Transverse colon (tissue), 4 donors: ENCODE results near the gene THEM4. TPM values are rescaled to one million over a fixed set of nuclear protein-coding genes. Genes with fewer than 3 reads are reported as not detected.

Source experiments
- DNase-seq: peaks from one replicate; pipeline ENCODE4 v3.0.0-alpha.2; 2019
- H3K27ac ChIP-seq, 4 donors: fragments of 200-600 bp; sonication (generic); 2 replicates each; pipeline ENCODE4 v1.5.1; 2016 to 2018; ENCODE audit warnings: inconsistent platforms in 4 of 4
- H3K27me3 ChIP-seq: fragments of 200-600 bp; sonication (generic); 2 replicates; pipeline ENCODE4 v1.5.1; 2017; ENCODE audit warnings: inconsistent platforms
- H3K36me3 ChIP-seq, 4 donors: fragments of 200-600 bp; sonication (generic); 2 replicates each; pipeline ENCODE4 v1.5.1; 2017 to 2019; ENCODE audit warnings: inconsistent platforms in 4 of 4
- H3K4me1 ChIP-seq, 4 donors: fragments of 200-600 bp; sonication (generic); 2 replicates each; pipeline ENCODE4 v1.5.1; 2017 to 2020; ENCODE audit warnings: inconsistent platforms in 4 of 4
- H3K4me3 ChIP-seq, 4 donors: fragments of 200-600 bp; sonication (generic); 1 replicate in 1 of 4; 2 replicates in 3 of 4; pipeline versions ENCODE4 v1.5.1 to v1.6.1; 2017 to 2019; ENCODE audit warnings: inconsistent platforms in 4 of 4
- H3K9me3 ChIP-seq, 2 donors: fragments of 200-600 bp; sonication (generic); 2 replicates each; pipeline ENCODE4 v1.5.1; 2017 to 2019; ENCODE audit warnings: inconsistent platforms in 2 of 2
- EP300 ChIP-seq: sonication (generic); formaldehyde crosslinking; IDR thresholded peaks from one replicate; pipeline ENCODE4 v1.6.1; 2017; ENCODE audit warnings: antibody characterized with exemption, low read depth
- POLR2A ChIP-seq: fragments of 450-650 bp; IDR thresholded peaks from one replicate; pipeline ENCODE4 v1.6.1; 2016; ENCODE audit warnings: antibody characterized with exemption, mild to moderate bottlenecking, moderate library complexity
- POLR2AphosphoS5 ChIP-seq, 3 donors: sonication (generic); formaldehyde crosslinking; IDR thresholded peaks; one replicate each; pipeline ENCODE4 v1.6.1; 2016; ENCODE audit warnings: antibody characterized with exemption in 3 of 3
- WGBS, 2 donors: methylation state at CpG; one replicate each; pipeline ENCODE4 v1.1.5; 2018; ENCODE audit warnings: low coverage in 1 of 2; 5-methylcytosine and 5-hydroxymethylcytosine counted together
- in situ Hi-C, 4 donors: fragments of 200-750 bp; cut with MboI; loops; one replicate each; pipeline versions ENCODE4 v1.15.0 to v1.15.1; 2017; ENCODE audit warnings: low sequenced_read_pairs in 3 of 4, low pct_ligation_motif_present in 1 of 4, low pct_unique_long_range_greater_than_20kb in 1 of 4
- intact Hi-C: fragments of 100-400 bp; cut with DNase I; formaldehyde crosslinking; loops from one replicate; pipeline ENCODE4 v1.15.1; 2023; ENCODE audit warnings: low total_unique reads
- total RNA-seq, 4 donors: library from RNA; depleted of rRNA; stranded (reverse); fragments of >200 nt; gene quantifications; one replicate each; pipeline ENCODE4 v1.1.0, GENCODE V29; 2016
- TF ChIP-seq, protein P1 (sequence below), 5 experiments: fragments of 200-600 bp in 3 of 5; fragments of 450-650 bp in 2 of 5; sonication (generic) in 3 of 5; IDR thresholded peaks; 1 replicate in 2 of 5; 2 replicates in 3 of 5; pipeline ENCODE4 v1.5.1; 2016 to 2017; ENCODE audit warnings: antibody characterized with exemption in 5 of 5, inconsistent platforms in 3 of 5, mild to moderate bottlenecking in 2 of 5, moderate library complexity in 1 of 5

The THEM4 gene
- total RNA-seq, 4 donors from 2014 or later, result 4.6 to 21.8 (median 9.5) TPM

DNA sequence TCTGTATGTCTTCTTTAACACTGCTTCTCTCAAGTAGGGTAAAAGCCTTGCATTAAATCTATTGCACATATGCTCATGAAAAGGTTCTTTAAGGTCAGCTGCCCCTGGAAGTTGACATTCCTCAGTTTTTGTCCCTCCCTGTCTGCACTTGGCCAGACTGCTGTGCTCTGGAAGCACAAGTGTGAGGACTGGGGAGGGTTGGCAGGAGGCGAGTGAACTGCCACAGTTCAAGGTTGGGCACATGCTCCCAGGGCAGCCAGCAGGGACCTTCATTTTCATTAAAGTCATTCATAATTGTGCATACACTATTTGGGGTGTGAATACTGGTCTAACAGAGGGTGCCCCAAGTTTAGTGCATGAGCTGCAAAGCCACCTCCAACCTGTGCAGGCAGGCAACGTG lies 44.9 kb downstream of the THEM4 start:
- no peak for TF ChIP-seq EP300
- DNase-seq, result no peak
- WGBS, 2 donors, result 55% methylated on average over 2 of the region's 2 CpGs; no CpG with 5 or more reads in 1 of the 2 donors

DNA sequence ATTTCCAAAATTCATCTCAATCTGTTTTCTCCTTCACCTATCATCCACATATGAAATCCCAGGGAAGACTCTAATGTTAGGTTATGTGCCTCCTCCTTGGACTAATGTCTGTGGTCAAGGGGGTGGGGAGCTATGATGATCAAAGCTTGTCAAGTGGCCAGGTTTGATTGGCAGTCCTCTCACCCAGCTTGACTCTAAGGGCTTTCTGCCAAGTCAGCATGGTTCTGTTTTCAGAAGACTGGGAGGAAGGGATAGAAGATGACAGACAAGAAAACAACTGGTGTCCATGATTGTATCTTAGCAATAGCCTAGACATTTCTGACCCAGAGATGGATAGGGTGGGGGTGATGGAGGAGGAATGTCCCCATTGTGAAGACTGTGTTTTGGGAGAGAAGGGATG lies 46.7 kb downstream of the THEM4 start:
- H3K36me3 ChIP-seq, result no peaks in the 10 kb centered on the region
- intact Hi-C loops (no loop called here), in situ Hi-C loops (no loop called here)
- H3K27me3 ChIP-seq, result no peaks in the 10 kb centered on the region
- DNase-seq, result no peak
- no peak overlapping the region for H3K27ac ChIP-seq
- H3K4me1 ChIP-seq, result peaks cover 0 to 2% (median 0%) of the 10 kb centered on the region in 4 donors
- H3K4me3 ChIP-seq, result no peak overlapping the region
- TF ChIP-seq POLR2A (no peak), POLR2AphosphoS5 (IDR thresholded peaks at IDR 0.05) (no peak)
- H3K9me3 ChIP-seq, result no peaks in the 10 kb centered on the region

More for the DNA sequence above, 44.9 kb downstream of the THEM4 start:
- Histone ChIP-seq H3K36me3 (no peaks in the 10 kb centered on the region), H3K9me3 (no peaks in the 10 kb centered on the region), H3K27me3 (no peaks in the 10 kb centered on the region), H3K4me1 (peaks cover 0 to 12% (median 2%) of the 10 kb centered on the region in 4 donors), H3K27ac (no peak overlapping the region), H3K4me3 (no peak overlapping the region)
- intact Hi-C loops (no loop called here), in situ Hi-C loops (no loop called here)

DNA sequence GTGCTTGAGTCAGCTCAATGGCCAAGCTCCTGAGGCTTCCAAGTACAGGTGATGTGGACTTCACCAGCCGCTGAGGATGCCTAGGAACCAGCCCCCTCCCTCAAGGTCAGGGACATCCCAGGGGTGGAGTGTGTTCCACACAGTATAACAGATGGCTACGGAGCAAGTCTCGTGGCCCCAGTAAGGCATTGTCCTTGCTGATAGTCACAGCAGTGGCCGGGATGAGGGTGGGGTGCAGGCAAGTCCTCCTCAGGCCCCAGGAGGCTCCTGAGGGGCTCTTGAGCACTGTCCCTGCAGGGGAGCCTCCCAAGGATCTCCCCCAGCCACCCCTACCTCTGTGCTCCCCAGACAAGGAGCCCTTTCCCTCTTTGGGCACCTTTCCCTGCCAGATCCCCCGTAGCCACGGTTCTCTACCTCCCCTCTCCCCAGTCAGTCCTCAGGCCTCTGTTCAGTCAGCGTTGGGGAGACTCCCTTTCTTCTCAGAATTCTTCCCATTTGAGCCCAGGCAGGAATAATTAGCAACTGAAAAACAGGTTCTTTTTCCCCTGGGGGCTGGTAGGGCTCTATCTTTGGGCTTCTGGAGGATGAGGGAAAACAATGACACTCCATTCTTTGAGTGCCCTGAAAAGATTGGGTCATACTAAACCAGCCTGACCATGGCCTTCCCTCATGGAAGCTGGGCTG lies 48.7 kb downstream of the THEM4 start:
- DNase-seq, result no peak
- H3K27me3 ChIP-seq, result no peaks in the 10 kb centered on the region
- intact Hi-C loops (no loop called here), in situ Hi-C loops (no loop called here)
- H3K27ac ChIP-seq, result no peak overlapping the region
- no peaks in the 10 kb centered on the region for H3K4me1 ChIP-seq
- 83 to 87% methylated on average over 4 to 7 of the region's 7 CpGs for WGBS, 2 donors
- H3K9me3 ChIP-seq, result no peaks in the 10 kb centered on the region
- TF ChIP-seq EP300 (no peak), POLR2AphosphoS5 (IDR thresholded peaks at IDR 0.05) (no peak), POLR2A (no peak)
- TF ChIP-seq, protein P1, sequence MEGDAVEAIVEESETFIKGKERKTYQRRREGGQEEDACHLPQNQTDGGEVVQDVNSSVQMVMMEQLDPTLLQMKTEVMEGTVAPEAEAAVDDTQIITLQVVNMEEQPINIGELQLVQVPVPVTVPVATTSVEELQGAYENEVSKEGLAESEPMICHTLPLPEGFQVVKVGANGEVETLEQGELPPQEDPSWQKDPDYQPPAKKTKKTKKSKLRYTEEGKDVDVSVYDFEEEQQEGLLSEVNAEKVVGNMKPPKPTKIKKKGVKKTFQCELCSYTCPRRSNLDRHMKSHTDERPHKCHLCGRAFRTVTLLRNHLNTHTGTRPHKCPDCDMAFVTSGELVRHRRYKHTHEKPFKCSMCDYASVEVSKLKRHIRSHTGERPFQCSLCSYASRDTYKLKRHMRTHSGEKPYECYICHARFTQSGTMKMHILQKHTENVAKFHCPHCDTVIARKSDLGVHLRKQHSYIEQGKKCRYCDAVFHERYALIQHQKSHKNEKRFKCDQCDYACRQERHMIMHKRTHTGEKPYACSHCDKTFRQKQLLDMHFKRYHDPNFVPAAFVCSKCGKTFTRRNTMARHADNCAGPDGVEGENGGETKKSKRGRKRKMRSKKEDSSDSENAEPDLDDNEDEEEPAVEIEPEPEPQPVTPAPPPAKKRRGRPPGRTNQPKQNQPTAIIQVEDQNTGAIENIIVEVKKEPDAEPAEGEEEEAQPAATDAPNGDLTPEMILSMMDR (IDR thresholded peaks at IDR 0.05), result no peak
- no peaks in the 10 kb centered on the region for H3K36me3 ChIP-seq
- no peak overlapping the region for H3K4me3 ChIP-seq

DNA sequence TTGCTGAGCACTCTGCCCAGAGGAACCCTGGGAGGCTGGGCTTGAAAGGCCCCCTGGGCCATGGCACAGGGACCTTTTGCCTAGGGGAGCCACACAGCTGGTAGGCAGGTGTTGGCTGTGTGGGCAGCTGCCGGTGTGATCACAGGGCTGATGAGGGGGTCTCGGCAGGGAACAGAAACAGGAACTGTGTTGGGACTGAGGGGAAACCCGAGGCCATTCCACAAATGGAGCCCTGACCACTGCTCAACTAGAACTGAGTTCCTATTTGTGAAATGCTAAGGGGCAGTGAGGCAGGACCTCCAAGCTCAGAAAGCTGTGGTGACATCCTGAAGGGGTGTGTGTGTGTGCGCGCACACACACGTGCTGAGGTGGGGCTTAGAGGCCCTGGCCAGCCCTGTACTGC lies 49.4 kb downstream of the THEM4 start:
- 78 to 94% methylated on average over 2 to 6 of the region's 6 CpGs for WGBS, 2 donors
- no peak for DNase-seq
- no peaks in the 10 kb centered on the region for H3K27me3 ChIP-seq
- no peaks in the 10 kb centered on the region for H3K36me3 ChIP-seq
- no peak overlapping the region for H3K4me3 ChIP-seq
- intact Hi-C loops (no loop called here), in situ Hi-C loops (no loop called here)
- TF ChIP-seq POLR2AphosphoS5 (IDR thresholded peaks at IDR 0.05), result no peak
- TF ChIP-seq, protein P1 (IDR thresholded peaks at IDR 0.05), result no peak
- no peak for TF ChIP-seq POLR2A
- TF ChIP-seq EP300, result no peak
- H3K9me3 ChIP-seq, result no peaks in the 10 kb centered on the region
- H3K4me1 ChIP-seq, result no peaks in the 10 kb centered on the region
- H3K27ac ChIP-seq, result no peak overlapping the region

DNA sequence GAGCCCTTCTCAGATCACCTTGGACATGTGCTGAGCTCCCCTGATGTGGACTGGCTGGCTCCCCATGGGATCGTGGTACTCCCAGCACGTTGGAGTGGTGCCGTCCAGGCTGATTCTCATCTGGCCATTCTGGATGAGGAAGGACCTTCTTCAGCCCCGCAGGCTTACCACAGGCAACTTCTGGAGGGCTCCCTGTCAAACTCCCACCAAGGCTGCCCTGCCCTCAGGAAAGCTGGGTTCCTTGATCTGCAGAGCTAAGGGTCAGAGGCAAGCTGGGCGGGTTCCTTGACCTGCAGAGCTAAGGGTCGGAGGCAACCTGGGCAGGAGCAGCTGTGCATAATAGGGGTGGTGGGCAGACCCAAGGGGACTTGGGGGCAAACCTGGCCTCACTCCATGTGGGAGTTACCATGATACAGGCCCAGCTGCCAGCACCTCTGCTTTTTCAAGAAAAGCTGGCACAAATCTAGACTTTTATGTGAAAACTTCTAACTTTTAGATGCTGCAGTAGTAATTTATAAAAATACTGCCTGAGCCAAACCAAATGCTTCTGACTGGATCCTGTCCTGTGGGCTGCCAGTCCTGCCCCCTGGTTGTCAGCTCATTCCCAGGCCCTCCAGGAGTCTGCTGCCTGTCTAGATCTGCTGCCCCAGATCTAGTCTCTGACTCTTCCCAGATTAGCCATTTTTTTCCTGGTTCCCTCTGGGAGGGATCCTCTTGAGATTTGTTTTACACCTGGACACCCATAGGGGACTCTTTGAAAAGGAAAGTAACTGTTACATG lies 50.2 kb downstream of the THEM4 start:
- 93% methylated on average over 6 of the region's 6 CpGs; no CpG with 5 or more reads in 1 of the 2 donors for WGBS, 2 donors
- intact Hi-C loops, result no loop called here
- no peaks in the 10 kb centered on the region for H3K4me1 ChIP-seq
- DNase-seq, result no peak
- H3K36me3 ChIP-seq, result no peaks in the 10 kb centered on the region
- H3K4me3 ChIP-seq, result no peak overlapping the region
- no peaks in the 10 kb centered on the region for H3K27me3 ChIP-seq
- no peaks in the 10 kb centered on the region for H3K9me3 ChIP-seq
- no peak overlapping the region for H3K27ac ChIP-seq
- TF ChIP-seq, protein P1 (IDR thresholded peaks at IDR 0.05), result no peak
- no peak for TF ChIP-seq POLR2A
- no peak for TF ChIP-seq EP300
- no peak for TF ChIP-seq POLR2AphosphoS5 (IDR thresholded peaks at IDR 0.05)
- in situ Hi-C loops, result no loop called here
